HepG2 (cell line): ENCODE data around the gene SAE1. TPM values are rescaled to one million over a fixed set of nuclear protein-coding genes. Genes with fewer than 3 reads are reported as not detected.

Source experiments
- ATAC-seq: fragments of 200-7000 bp; cut with Tn5 transposase; 3 replicates; pipeline ENCODE4 v1.9.1; 2020; ENCODE audit warnings: mild to moderate bottlenecking, moderate library complexity
- BruUV-seq: library from RNA; stranded (reverse); fragments of 400-500 nt; replicated peaks from 2 replicates; lab custom pipeline; 2021; lab: Mats Ljungman, UMichigan
- CTCF ChIA-PET: fragments of 300-600 bp; formaldehyde crosslinking; extraction: SDS; loops from one replicate; lab custom pipeline; 2021; ENCODE audit warnings: low total read pairs, inconsistent platforms, low intra/inter-chr PET ratio; lab: Yijun Ruan, JAX
- POLR2A ChIA-PET: fragments of 350-600 bp; sonication (Branson Sonifier 250); formaldehyde crosslinking; loops from one replicate; lab custom pipeline; 2020; ENCODE audit warnings: antibody characterized with exemption, inconsistent platforms; lab: Yijun Ruan, JAX
- DNase-seq: peaks from one replicate; pipeline ENCODE4 v3.0.0-alpha.2; 2015; ENCODE audit warnings: low spot score
- FAIRE-seq: peaks from 3 replicates; lab custom pipeline; 2011; peaks lifted over from hg19 to GRCh38; lab: Jason Lieb, UNC
- H2AFZ ChIP-seq: one replicate; pipeline ENCODE4 v1.6.1; 2011; ENCODE audit warnings: low read length, inconsistent platforms
- H3K27ac ChIP-seq: fragments of 300-600 bp; 3 replicates; pipeline ENCODE4 v1.8.0; 2011; ENCODE audit warnings: mixed run types, mild to moderate bottlenecking, mixed read lengths, low read length, inconsistent platforms; ENCODE audit not compliant: insufficient read depth; ENCODE audit errors: extremely low read length
- H3K27me3 ChIP-seq, 2 experiments: fragments of 200-600 bp in 1 of 2; 2 replicates in 1 of 2; 3 replicates in 1 of 2; pipeline versions ENCODE4 v1.6.0 to v1.8.0; 2011; ENCODE audit warnings: low read length in 2 of 2, mild to moderate bottlenecking in 2 of 2, moderate library complexity in 2 of 2, inconsistent platforms in 1 of 2; ENCODE audit not compliant: insufficient read depth in 2 of 2, control insufficient read depth in 1 of 2
- H3K36me3 ChIP-seq, 2 experiments: fragments of 200-600 bp in 1 of 2; replicated peaks in 1 of 2; 2 replicates in 1 of 2; 3 replicates in 1 of 2; pipeline versions ENCODE4 v1.5.1 to v1.8.0; 2011; ENCODE audit warnings: low read length in 2 of 2, inconsistent platforms in 1 of 2; ENCODE audit not compliant: insufficient read depth in 2 of 2, control insufficient read depth in 1 of 2
- H3K4me1 ChIP-seq: 2 replicates; pipeline ENCODE4 v1.5.1; 2012; ENCODE audit warnings: low read length, inconsistent platforms; ENCODE audit not compliant: insufficient read depth
- H3K4me2 ChIP-seq: 2 replicates; pipeline ENCODE4 v1.6.0; 2011; ENCODE audit warnings: low read depth, low read length, inconsistent platforms
- H3K4me3 ChIP-seq, 3 experiments: fragments of 200-600 bp in 1 of 3; sonication (generic), shearing (Covaris generic) in 1 of 3; replicated peaks in 1 of 3; 2 replicates each; pipeline ENCODE4 v1.5.1; 2011 to 2016; ENCODE audit warnings: low read length in 3 of 3, inconsistent platforms in 2 of 3, low read depth in 2 of 3, mild to moderate bottlenecking in 2 of 3, control low read depth in 1 of 3, mixed read lengths in 1 of 3; ENCODE audit not compliant: insufficient read depth in 1 of 3
- H3K79me2 ChIP-seq: one replicate; pipeline ENCODE4 v1.6.1; 2011; ENCODE audit warnings: low read length, inconsistent platforms; ENCODE audit not compliant: insufficient read depth
- H3K9ac ChIP-seq: 2 replicates; pipeline ENCODE4 v1.6.0; 2011; ENCODE audit warnings: mild to moderate bottlenecking, low read depth, low read length, inconsistent platforms; ENCODE audit not compliant: insufficient read depth
- H3K9me3 ChIP-seq: 2 replicates; pipeline ENCODE4 v1.5.1; 2012; ENCODE audit warnings: mild to moderate bottlenecking, low read length
- H4K20me1 ChIP-seq: 2 replicates; pipeline ENCODE4 v1.6.0; 2011; ENCODE audit warnings: inconsistent platforms, mild to moderate bottlenecking, low read length, moderate library complexity; ENCODE audit not compliant: insufficient read depth
- BATF2 ChIP-seq: sonication (generic); formaldehyde crosslinking; IDR thresholded peaks from 2 replicates; pipeline ENCODE4 v1.8.0; 2022; ENCODE audit warnings: mild to moderate bottlenecking, missing genetic modification reagents, moderate library complexity
- GMEB1 ChIP-seq: sonication (generic); formaldehyde crosslinking; IDR thresholded peaks from 2 replicates; pipeline ENCODE4 v1.5.1; 2020; ENCODE audit warnings: missing genetic modification reagents, mild to moderate bottlenecking, borderline replicate concordance
- HMG20B ChIP-seq: conservative IDR thresholded peaks from 2 replicates; pipeline ENCODE4 v1.6.1; 2016; ENCODE audit warnings: missing genetic modification reagents, missing compliant biosample characterization
- HNRNPLL ChIP-seq: fragments of 200-400 bp; formaldehyde crosslinking; IDR thresholded peaks from 2 replicates; pipeline ENCODE4 v1.6.1; 2017; ENCODE audit warnings: mild to moderate bottlenecking, low read depth, low read length; ENCODE audit not compliant: poor library complexity, severe bottlenecking
- KLF12 ChIP-seq: sonication (generic); formaldehyde crosslinking; IDR thresholded peaks from 2 replicates; pipeline ENCODE4 v1.4.0; 2020; ENCODE audit warnings: missing genetic modification reagents, borderline replicate concordance
- MEIS1 ChIP-seq: sonication (generic); formaldehyde crosslinking; IDR thresholded peaks from 2 replicates; pipeline ENCODE4 v1.9.0; 2021; ENCODE audit warnings: mild to moderate bottlenecking, missing genetic modification reagents, moderate library complexity, borderline replicate concordance
- MLLT10 ChIP-seq: sonication (generic); formaldehyde crosslinking; IDR thresholded peaks from 2 replicates; pipeline ENCODE4 v1.4.0; 2020; ENCODE audit warnings: missing genetic modification reagents
- PHF21A ChIP-seq: sonication (generic); formaldehyde crosslinking; IDR thresholded peaks from 2 replicates; pipeline ENCODE4 v1.5.0; 2020; ENCODE audit warnings: mild to moderate bottlenecking, missing genetic modification reagents
- RBAK ChIP-seq: sonication (generic); formaldehyde crosslinking; IDR thresholded peaks from 2 replicates; pipeline ENCODE4 v1.5.1; 2020; ENCODE audit warnings: mild to moderate bottlenecking, missing genetic modification reagents
- RCOR2 ChIP-seq: IDR thresholded peaks from 2 replicates; pipeline ENCODE4 v1.6.1; 2016; ENCODE audit warnings: missing biosample characterization, missing genetic modification reagents
- SAP130 ChIP-seq: IDR thresholded peaks from 2 replicates; pipeline ENCODE4 v1.6.1; 2016; ENCODE audit warnings: low read depth
- TCF7 ChIP-seq: sonication (generic); IDR thresholded peaks from 2 replicates; pipeline ENCODE4 v1.6.1; 2016; ENCODE audit warnings: antibody characterized with exemption, low read depth
- TEF ChIP-seq: sonication (generic); formaldehyde crosslinking; IDR thresholded peaks from 2 replicates; pipeline ENCODE4 v1.5.0; 2020; ENCODE audit warnings: missing genetic modification reagents
- ZNF33B ChIP-seq: sonication (generic); formaldehyde crosslinking; IDR thresholded peaks from 2 replicates; pipeline ENCODE4 v1.5.1; 2020; ENCODE audit warnings: mild to moderate bottlenecking, missing genetic modification reagents
- ZNF546 ChIP-seq: sonication (generic); formaldehyde crosslinking; conservative IDR thresholded peaks from 2 replicates; pipeline ENCODE4 v1.8.1; 2023; ENCODE audit warnings: mild to moderate bottlenecking, missing genetic modification reagents
- ZNF564 ChIP-seq: sonication (generic); formaldehyde crosslinking; IDR thresholded peaks from 2 replicates; pipeline ENCODE4 v1.8.1; 2023; ENCODE audit warnings: mild to moderate bottlenecking, missing genetic modification reagents
- ZNF644 ChIP-seq: IDR thresholded peaks from 2 replicates; pipeline ENCODE4 v1.6.1; 2016; ENCODE audit warnings: low read depth
- ZNF841 ChIP-seq: sonication (generic); formaldehyde crosslinking; IDR thresholded peaks from 2 replicates; pipeline ENCODE4 v1.8.1; 2023; ENCODE audit warnings: missing genetic modification reagents, borderline replicate concordance
- ZSCAN29 ChIP-seq: sonication (generic); formaldehyde crosslinking; conservative IDR thresholded peaks from 2 replicates; pipeline ENCODE4 v1.4.0; 2020; ENCODE audit warnings: mild to moderate bottlenecking, missing genetic modification reagents
- ZSCAN30 ChIP-seq: sonication (generic); formaldehyde crosslinking; IDR thresholded peaks from 2 replicates; pipeline ENCODE4 v1.5.0; 2020; ENCODE audit warnings: mild to moderate bottlenecking, missing genetic modification reagents
- WGBS: methylation state at CpG from one replicate; pipeline ENCODE4 v1.1.6; 2017; ENCODE audit warnings: low lambda C conversion rate; 5-methylcytosine and 5-hydroxymethylcytosine counted together
- in situ Hi-C: cut with HindIII; loops from 2 replicates; pipeline ENCODE4 v1.10.0; 2017; ENCODE audit warnings: low pct_unique_long_range_greater_than_20kb; ENCODE audit not compliant: extremely low pct_ligation_motif_present
- intact Hi-C: fragments of 100-400 bp; cut with micrococcal nuclease; formaldehyde crosslinking; loops from one replicate; pipeline ENCODE4 v1.10.0; 2022; ENCODE audit not compliant: unreplicated experiment
- polyA plus RNA-seq, 8 experiments: library from polyadenylated mRNA; depleted of rRNA in 3 of 8; stranded (reverse) in 7 of 8; unstranded in 1 of 8; fragments of >200 nt; fragmentation: Illumina TruSeq in 4 of 8; extraction: Trizol in 4 of 8; gene quantifications; 2 replicates each; pipeline versions ENCODE4 v1.2.1 to v1.2.3, GENCODE V29; 2011 to 2016; ENCODE audit warnings: low read depth in 4 of 8, missing spikeins in 1 of 8, mixed read lengths in 1 of 8; ENCODE audit not compliant: insufficient read depth in 1 of 8
- total RNA-seq, 5 experiments: library from RNA; depleted of rRNA; stranded (reverse); fragments of >200 nt; fragmentation: Illumina TruSeq; extraction: Trizol; gene quantifications; 2 replicates each; pipeline ENCODE4 v1.2.3, GENCODE V29; 2016; ENCODE audit warnings: low read depth in 1 of 5

SAE1 gene
- total and polyA plus RNA-seq, 2 of the 13 experiments (the other 11 are each of a cell fraction or from before 2014, with no cell fraction given): 87.6 to 197 TPM

GRCh38 chr19:47142779-47143178, 12.1 kb downstream of the SAE1 start:
- no peak overlapping the region for H3K4me2 ChIP-seq
- no peaks in the 10 kb centered on the region for H3K9me3 ChIP-seq
- ATAC-seq: no peak
- WGBS: 96% methylated on average over 5 of the region's 5 CpGs
- peaks cover 53% of the 10 kb centered on the region for H3K79me2 ChIP-seq
- FAIRE-seq: no peak
- no peak overlapping the region for H3K9ac ChIP-seq
- H3K4me1 ChIP-seq: no peaks in the 10 kb centered on the region
- ChIA-PET CTCF (no interaction called here), POLR2A (no interaction called here)
- no peak overlapping the region for H3K4me3 ChIP-seq
- no peaks in the 10 kb centered on the region for H3K27me3 ChIP-seq
- intact Hi-C loops: no loop called here
- BruUV-seq: no TSS peak
- in situ Hi-C loops: no loop called here
- no peak overlapping the region for H2AFZ ChIP-seq
- H4K20me1 ChIP-seq: 0 out of 2 replicates have a peak, but pooled peaks cover 5% of the 10 kb centered on the region
- no peak for DNase-seq
- H3K36me3 ChIP-seq: peaks cover 25 to 59% of the 10 kb centered on the region in 2 experiments
- no peak for TF ChIP-seq ZNF33B (CRISPR knock-in tag)
- TF ChIP-seq TCF7: no peak
- no peak for TF ChIP-seq BATF2 (CRISPR knock-in tag)
- no peak for TF ChIP-seq RCOR2 (CRISPR knock-in tag)
- no peak for TF ChIP-seq ZNF644 (CRISPR knock-in tag)
- no peak for TF ChIP-seq KLF12
- no peak for TF ChIP-seq ZNF841 (CRISPR knock-in tag)
- TF ChIP-seq ZSCAN30 (CRISPR knock-in tag): no peak
- TF ChIP-seq MLLT10 (CRISPR knock-in tag): no peak
- TF ChIP-seq TEF: no peak
- no peak for TF ChIP-seq HMG20B
- no peak for TF ChIP-seq PHF21A (CRISPR knock-in tag)
- TF ChIP-seq HNRNPLL: no peak
- no peak for TF ChIP-seq GMEB1 (CRISPR knock-in tag)
- no peak for TF ChIP-seq MEIS1 (CRISPR knock-in tag)
- no peak for TF ChIP-seq RBAK (CRISPR knock-in tag)
- TF ChIP-seq ZNF546 (CRISPR knock-in tag): no peak
- TF ChIP-seq ZSCAN29 (CRISPR knock-in tag): no peak
- TF ChIP-seq SAP130: no peak
- no peak for TF ChIP-seq ZNF564 (CRISPR knock-in tag)
- H3K27ac ChIP-seq: no peak overlapping the region
